K562 (cell line): ENCODE data around the gene COPS6. TPM values are rescaled to one million over a fixed set of nuclear protein-coding genes. Genes with fewer than 3 reads are reported as not detected.

Source experiments
- CHCHD3 ChIP-seq: fragments of 250-450 bp; sonication (Bioruptor Pico); IDR thresholded peaks from 2 replicates; pipeline ENCODE4 v2.1.2; 2022; ENCODE audit warnings: mild to moderate bottlenecking
- CHD7 ChIP-seq: fragments of 200-600 bp; sonication (generic); IDR thresholded peaks from one replicate; pipeline ENCODE4 v1.6.1; 2012; ENCODE audit warnings: mild to moderate bottlenecking, low read depth, low read length, inconsistent platforms
- HDGF ChIP-seq: fragments of 450-650 bp; IDR thresholded peaks from 2 replicates; pipeline ENCODE4 v1.6.1; 2016
- HNRNPUL1 ChIP-seq: fragments of 200-400 bp; formaldehyde crosslinking; IDR thresholded peaks from 2 replicates; pipeline ENCODE4 v1.6.1; 2017; ENCODE audit warnings: low read length
- NBN ChIP-seq: fragments of 450-650 bp; IDR thresholded peaks from 2 replicates; pipeline ENCODE4 v1.6.1; 2016; ENCODE audit warnings: low read depth, mild to moderate bottlenecking
- NCOA6 ChIP-seq: fragments of 450-650 bp; IDR thresholded peaks from 2 replicates; pipeline ENCODE4 v1.6.1; 2017; ENCODE audit warnings: mild to moderate bottlenecking
- NRF1 ChIP-seq, 2 experiments: fragments of 450-650 bp; IDR thresholded peaks in 1 of 2; conservative IDR thresholded peaks in 1 of 2; 2 replicates each; pipeline ENCODE4 v1.6.1; 2014; ENCODE audit warnings: mild to moderate bottlenecking in 2 of 2
- SLC30A9 ChIP-seq: fragments of 250-450 bp; sonication (Bioruptor Pico); IDR thresholded peaks from 2 replicates; pipeline ENCODE4 v1.8.0; 2022; ENCODE audit warnings: mild to moderate bottlenecking, moderate library complexity
- TCF3 ChIP-seq: sonication (generic); formaldehyde crosslinking; IDR thresholded peaks from 2 replicates; pipeline ENCODE4 v1.4.0; 2020; ENCODE audit warnings: mild to moderate bottlenecking, missing genetic modification reagents
- TCFL5 ChIP-seq: fragments of 250-450 bp; sonication (Bioruptor Pico); conservative IDR thresholded peaks from 2 replicates; pipeline ENCODE4 v1.6.1; 2021; ENCODE audit warnings: mild to moderate bottlenecking, moderate library complexity, matching md5 sums
- ZNF717 ChIP-seq: fragments of 250-450 bp; sonication (Bioruptor Pico); IDR thresholded peaks from 2 replicates; pipeline ENCODE4 v1.5.0; 2021
- polyA plus RNA-seq, 8 experiments: library from polyadenylated mRNA; depleted of rRNA in 4 of 8; stranded (reverse) in 5 of 8; unstranded in 3 of 8; fragments of >200 nt; fragmentation: Nextera tagmentation in 2 of 8; fragmentation: Illumina TruSeq in 1 of 8; extraction: Ambion mirVana in 2 of 8; extraction: Trizol in 1 of 8; gene quantifications; 2 replicates each; pipeline versions ENCODE4 v1.2.1 to v1.2.3, GENCODE V29; 2011 to 2014; ENCODE audit warnings: inconsistent platforms in 1 of 8, missing spikeins in 1 of 8
- total RNA-seq, 7 experiments: library from RNA; depleted of rRNA in 6 of 7; stranded (reverse); fragments of >200 nt in 6 of 7; fragmentation: Illumina TruSeq in 2 of 7; extraction: Trizol in 2 of 7; gene quantifications; 2 replicates each; pipeline versions ENCODE4 v1.2.1 to v1.2.3, GENCODE V29; 2011 to 2021; ENCODE audit warnings: low replicate concordance in 1 of 7
- TF ChIP-seq, protein P1 (sequence below): fragments of 450-650 bp; IDR thresholded peaks from 2 replicates; pipeline ENCODE4 v1.6.1; 2016; ENCODE audit warnings: antibody characterized with exemption
- TF ChIP-seq, protein P2 (sequence below): fragments of 450-650 bp; IDR thresholded peaks from 2 replicates; pipeline ENCODE4 v1.6.1; 2017; ENCODE audit warnings: antibody characterized with exemption

Gene COPS6
- total and polyA plus RNA-seq, 9 of the 15 experiments (the other 6 are each of a cell fraction or from before 2014, with no cell fraction given), result 63.0 to 331 (median 168) TPM

DNA sequence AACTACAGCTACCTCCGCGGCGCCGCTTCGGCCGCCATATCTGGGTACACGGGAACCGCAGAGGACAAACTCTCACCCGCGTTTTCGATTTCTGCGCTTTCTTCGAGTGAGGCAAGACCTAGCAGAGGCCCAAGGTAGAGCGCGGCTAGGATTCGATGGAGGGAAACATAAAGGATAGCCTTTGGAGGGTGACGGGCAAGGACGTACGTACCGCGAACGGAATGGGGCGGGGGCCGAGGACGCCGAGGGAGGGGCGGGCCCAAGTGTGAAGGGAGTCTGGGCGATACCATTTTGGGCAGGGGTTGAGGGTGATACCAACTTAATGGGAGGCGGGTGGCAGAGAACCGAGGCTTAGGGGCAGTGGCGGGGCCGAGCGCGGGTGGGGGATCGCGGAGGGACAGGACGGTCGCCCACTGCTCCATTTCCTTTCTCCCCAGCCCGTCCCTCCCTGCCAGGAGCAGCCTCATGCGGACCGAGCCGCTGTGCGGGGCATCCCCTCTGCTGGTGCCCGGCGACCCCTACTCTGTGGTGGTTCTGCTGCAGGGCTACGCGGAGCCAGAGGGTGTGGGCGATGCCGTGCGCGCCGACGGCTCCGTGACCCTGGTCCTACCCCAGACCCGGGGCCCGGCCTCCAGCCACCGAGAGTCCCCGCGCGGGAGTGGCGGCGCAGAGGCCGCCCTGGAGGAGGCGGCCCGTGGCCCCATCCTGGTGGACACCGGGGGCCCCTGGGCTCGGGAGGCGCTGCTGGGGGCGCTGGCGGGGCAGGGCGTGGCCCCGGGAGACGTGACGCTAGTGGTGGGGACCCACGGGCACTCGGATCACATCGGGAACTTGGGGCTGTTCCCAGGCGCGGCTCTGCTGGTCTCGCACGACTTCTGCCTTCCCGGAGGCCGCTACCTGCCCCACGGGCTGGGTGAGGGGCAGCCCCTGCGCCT is 38.4 kb downstream of the COPS6 start, which contains the start of gene MBLAC1 (continued):
- TF ChIP-seq, protein P1, sequence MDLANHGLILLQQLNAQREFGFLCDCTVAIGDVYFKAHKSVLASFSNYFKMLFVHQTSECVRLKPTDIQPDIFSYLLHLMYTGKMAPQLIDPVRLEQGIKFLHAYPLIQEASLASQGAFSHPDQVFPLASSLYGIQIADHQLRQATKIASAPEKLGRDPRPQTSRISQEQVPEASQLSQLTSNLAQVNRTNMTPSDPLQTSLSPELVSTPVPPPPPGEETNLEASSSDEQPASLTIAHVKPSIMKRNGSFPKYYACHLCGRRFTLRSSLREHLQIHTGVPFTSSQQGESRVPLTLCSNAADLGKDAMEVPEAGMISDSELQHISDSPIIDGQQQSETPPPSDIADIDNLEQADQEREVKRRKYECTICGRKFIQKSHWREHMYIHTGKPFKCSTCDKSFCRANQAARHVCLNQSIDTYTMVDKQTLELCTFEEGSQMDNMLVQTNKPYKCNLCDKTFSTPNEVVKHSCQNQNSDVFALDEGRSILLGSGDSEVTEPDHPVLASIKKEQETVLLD, result peak; percentile 69
- TF ChIP-seq ZNF717 (CRISPR knock-in tag), result no peak
- no peak; the same call in 1 of the 2 replicates for TF ChIP-seq TCF3 (CRISPR knock-in tag)
- no peak for TF ChIP-seq HNRNPUL1
- TF ChIP-seq, protein P2, sequence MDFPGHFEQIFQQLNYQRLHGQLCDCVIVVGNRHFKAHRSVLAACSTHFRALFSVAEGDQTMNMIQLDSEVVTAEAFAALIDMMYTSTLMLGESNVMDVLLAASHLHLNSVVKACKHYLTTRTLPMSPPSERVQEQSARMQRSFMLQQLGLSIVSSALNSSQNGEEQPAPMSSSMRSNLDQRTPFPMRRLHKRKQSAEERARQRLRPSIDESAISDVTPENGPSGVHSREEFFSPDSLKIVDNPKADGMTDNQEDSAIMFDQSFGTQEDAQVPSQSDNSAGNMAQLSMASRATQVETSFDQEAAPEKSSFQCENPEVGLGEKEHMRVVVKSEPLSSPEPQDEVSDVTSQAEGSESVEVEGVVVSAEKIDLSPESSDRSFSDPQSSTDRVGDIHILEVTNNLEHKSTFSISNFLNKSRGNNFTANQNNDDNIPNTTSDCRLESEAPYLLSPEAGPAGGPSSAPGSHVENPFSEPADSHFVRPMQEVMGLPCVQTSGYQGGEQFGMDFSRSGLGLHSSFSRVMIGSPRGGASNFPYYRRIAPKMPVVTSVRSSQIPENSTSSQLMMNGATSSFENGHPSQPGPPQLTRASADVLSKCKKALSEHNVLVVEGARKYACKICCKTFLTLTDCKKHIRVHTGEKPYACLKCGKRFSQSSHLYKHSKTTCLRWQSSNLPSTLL, result no peak
- no peak for TF ChIP-seq SLC30A9 (CRISPR knock-in tag)
- TF ChIP-seq NCOA6, result no peak
- TF ChIP-seq CHD7, result no peak
- TF ChIP-seq NRF1 (conservative IDR thresholded peaks at IDR 0.05 in 1 of 2, IDR thresholded peaks at IDR 0.05 in 1 of 2), result peak; percentile 38 to 46; a peak in 2 of 4 replicates
- TF ChIP-seq HDGF, result no peak
- TF ChIP-seq CHCHD3 (CRISPR knock-in tag), result no peak
- peak; percentile 86; the same call in 1 of the 2 replicates for TF ChIP-seq NBN
- TF ChIP-seq TCFL5, result no peak
